ENCODE measurements around the gene PDCD1LG2. TPM values are rescaled to one million over a fixed set of nuclear protein-coding genes. Genes with fewer than 3 reads are reported as not detected.

The PDCD1LG2 gene
- total RNA-seq, 2 experiments from 2014 or later = 0.13 to 0.14 TPM

- intact Hi-C loops (cut with micrococcal nuclease) = no loop called here
- Mint-ChIP-seq H3K27me3 (no peaks in the 10 kb centered on the region), H3K9me3 (peaks cover 2% of the 10 kb centered on the region), H3K36me3 (ENCODE audit: low read depth) (no peaks in the 10 kb centered on the region), H3K4me1 (ENCODE audit: low read depth) (peaks cover 15% of the 10 kb centered on the region), H3K4me3 (no peak overlapping the region), H3K27ac (no peak overlapping the region)
- ChIA-PET CTCF (interaction anchor here (1.0 to 2.3 kb wide), 6 partner anchors 13 to 144 kb away, joined by 3 to 10 read pairs (median 3); no protein-coding TSS in a partner anchor), POLR2A (interaction anchor here (0.6 kb wide), 1 partner anchor 132 kb away, joined by 3 read pairs; no protein-coding TSS in a partner anchor)
- no peak for TF ChIP-seq CTCF (IDR thresholded peaks at IDR 0.05)
- DNase-seq = no peak
- no peak for ATAC-seq
Observed at GRCh38 chr9:5569891-5570290, 59.6 kb downstream of the PDCD1LG2 start.

GRCh38 chr9:5571629-5572232 lies 61.4 kb downstream of the PDCD1LG2 start:
- ChIA-PET POLR2A (no interaction called here), CTCF (interaction anchor here (2.3 kb wide), 1 partner anchor 18 kb away, joined by 10 read pairs; no protein-coding TSS in a partner anchor)
- intact Hi-C loops (cut with micrococcal nuclease) = no loop called here
- H3K36me3 Mint-ChIP-seq (ENCODE audit: low read depth) = no peaks in the 10 kb centered on the region
- DNase-seq = no peak
- no peak for ATAC-seq
- H3K4me1 Mint-ChIP-seq (ENCODE audit: low read depth) = peaks cover 15% of the 10 kb centered on the region
- peaks cover 2% of the 10 kb centered on the region for H3K9me3 Mint-ChIP-seq
- no peaks in the 10 kb centered on the region for H3K27me3 Mint-ChIP-seq
- H3K4me3 Mint-ChIP-seq = no peak overlapping the region
- no peak overlapping the region for H3K27ac Mint-ChIP-seq
- no peak for TF ChIP-seq CTCF (IDR thresholded peaks at IDR 0.05)

GRCh38 chr9:5574097-5574496 lies 63.8 kb downstream of the PDCD1LG2 start:
- Mint-ChIP-seq H3K9me3 (peaks cover 2% of the 10 kb centered on the region), H3K4me1 (ENCODE audit: low read depth) (peaks cover 14% of the 10 kb centered on the region), H3K27me3 (no peaks in the 10 kb centered on the region), H3K4me3 (no peak overlapping the region), H3K27ac (no peak overlapping the region), H3K36me3 (ENCODE audit: low read depth) (no peaks in the 10 kb centered on the region)
- ATAC-seq (no peak), DNase-seq (no peak)
- ChIA-PET CTCF (no interaction called here), POLR2A (no interaction called here)
- intact Hi-C loops (cut with micrococcal nuclease) = no loop called here
- no peak for TF ChIP-seq CTCF (IDR thresholded peaks at IDR 0.05)

- DNase-seq = no peak
- intact Hi-C loops (cut with micrococcal nuclease) = no loop called here
- no peaks in the 10 kb centered on the region for H3K36me3 Mint-ChIP-seq (ENCODE audit: low read depth)
- TF ChIP-seq CTCF (IDR thresholded peaks at IDR 0.05) = no peak
- CTCF ChIA-PET = no interaction called here
- no peak overlapping the region for H3K27ac Mint-ChIP-seq
- POLR2A ChIA-PET = no interaction called here
- H3K4me3 Mint-ChIP-seq = no peak overlapping the region
- H3K9me3 Mint-ChIP-seq = peaks cover 2% of the 10 kb centered on the region
- H3K4me1 Mint-ChIP-seq (ENCODE audit: low read depth) = peaks cover 8% of the 10 kb centered on the region
- no peak for ATAC-seq
- no peaks in the 10 kb centered on the region for H3K27me3 Mint-ChIP-seq
Observed at GRCh38 chr9:5575000-5575399, 64.7 kb downstream of the PDCD1LG2 start.

- ATAC-seq (no peak), DNase-seq (no peak)
- peaks cover 6% of the 10 kb centered on the region for H3K9me3 Mint-ChIP-seq
- no peak overlapping the region for H3K4me3 Mint-ChIP-seq
- no peak for TF ChIP-seq CTCF (IDR thresholded peaks at IDR 0.05)
- H3K27ac Mint-ChIP-seq = no peak overlapping the region
- CTCF ChIA-PET = interaction anchor here (1.5 kb wide), 1 partner anchor 13 kb away, joined by 3 read pairs; no protein-coding TSS in a partner anchor
- intact Hi-C loops (cut with micrococcal nuclease) = no loop called here
- no peaks in the 10 kb centered on the region for H3K27me3 Mint-ChIP-seq
- peaks cover 12% of the 10 kb centered on the region for H3K4me1 Mint-ChIP-seq (ENCODE audit: low read depth)
- POLR2A ChIA-PET = no interaction called here
- no peaks in the 10 kb centered on the region for H3K36me3 Mint-ChIP-seq (ENCODE audit: low read depth)
Observed at GRCh38 chr9:5577225-5577624, 66.9 kb downstream of the PDCD1LG2 start.

Measured in activated CD8-positive, alpha-beta T cell treated with anti-CD3 and anti-CD28 coated beads for 36 hours (primary cell).